ENCODE measurements around the gene TRMT2A.

The TRMT2A gene

GRCh38 chr22:20116376-20116950 lies 563 bp downstream of the TRMT2A start:
- no peak for DNase-seq (ENCODE audit: low read depth)

- no peak for DNase-seq (ENCODE audit: low read depth)
These were observed 1.2 kb downstream of the TRMT2A start, which contains the start of gene RANBP1 for GRCh38 chr22:20115691-20116375. Gene RANBP1, plus strand, starts transcription at chr22:20116104. Its CDS starts 81 bp downstream, at chr22:20116185.

- no peak for DNase-seq (ENCODE audit: low read depth)
These were observed 2.2 kb downstream of the TRMT2A start for GRCh38 chr22:20114506-20115475.

- no peak for DNase-seq (ENCODE audit: low read depth)
These were observed 3.3 kb downstream of the TRMT2A start for GRCh38 chr22:20113551-20114310.

GRCh38 chr22:20112623-20113511 lies 4.2 kb downstream of the TRMT2A start:
- no peak for DNase-seq (ENCODE audit: low read depth)

- DNase-seq (ENCODE audit: low read depth), result no peak
These were observed 5.1 kb downstream of the TRMT2A start for GRCh38 chr22:20111689-20112622.

- no peak for DNase-seq (ENCODE audit: low read depth)
These were observed 5.9 kb downstream of the TRMT2A start for GRCh38 chr22:20111045-20111688.

GRCh38 chr22:20110359-20110985 lies 6.6 kb downstream of the TRMT2A start:
- no peak for DNase-seq (ENCODE audit: low read depth)

GRCh38 chr22:20109411-20110358 lies 7.3 kb downstream of the TRMT2A start:
- no peak for DNase-seq (ENCODE audit: low read depth)

GRCh38 chr22:20108757-20109230 lies 8.2 kb downstream of the TRMT2A start:
- DNase-seq (ENCODE audit: low read depth), result no peak

GRCh38 chr22:20107951-20108756 lies 8.9 kb downstream of the TRMT2A start:
- DNase-seq (ENCODE audit: low read depth), result no peak

- no peak for DNase-seq (ENCODE audit: low read depth)
These were observed 9.5 kb downstream of the TRMT2A start for GRCh38 chr22:20107471-20107901.

GRCh38 chr22:20106849-20107237 lies 10.2 kb downstream of the TRMT2A start:
- no peak for DNase-seq (ENCODE audit: low read depth)

GRCh38 chr22:20106205-20106848 lies 10.7 kb downstream of the TRMT2A start:
- no peak for DNase-seq (ENCODE audit: low read depth)

GRCh38 chr22:20105456-20106204 lies 11.4 kb downstream of the TRMT2A start:
- no peak for DNase-seq (ENCODE audit: low read depth)

Measured in stromal cell of bone marrow (primary cell).